Measurements from ENCODE around the gene P3H3. TPM values are rescaled to one million over a fixed set of nuclear protein-coding genes. Genes with fewer than 3 reads are reported as not detected.

P3H3 gene
- total and polyA plus RNA-seq, 9 of the 15 experiments (the other 6 are each of a cell fraction or from before 2014, with no cell fraction given): 0.03 to 15.0 (median 4.8) TPM

DNA sequence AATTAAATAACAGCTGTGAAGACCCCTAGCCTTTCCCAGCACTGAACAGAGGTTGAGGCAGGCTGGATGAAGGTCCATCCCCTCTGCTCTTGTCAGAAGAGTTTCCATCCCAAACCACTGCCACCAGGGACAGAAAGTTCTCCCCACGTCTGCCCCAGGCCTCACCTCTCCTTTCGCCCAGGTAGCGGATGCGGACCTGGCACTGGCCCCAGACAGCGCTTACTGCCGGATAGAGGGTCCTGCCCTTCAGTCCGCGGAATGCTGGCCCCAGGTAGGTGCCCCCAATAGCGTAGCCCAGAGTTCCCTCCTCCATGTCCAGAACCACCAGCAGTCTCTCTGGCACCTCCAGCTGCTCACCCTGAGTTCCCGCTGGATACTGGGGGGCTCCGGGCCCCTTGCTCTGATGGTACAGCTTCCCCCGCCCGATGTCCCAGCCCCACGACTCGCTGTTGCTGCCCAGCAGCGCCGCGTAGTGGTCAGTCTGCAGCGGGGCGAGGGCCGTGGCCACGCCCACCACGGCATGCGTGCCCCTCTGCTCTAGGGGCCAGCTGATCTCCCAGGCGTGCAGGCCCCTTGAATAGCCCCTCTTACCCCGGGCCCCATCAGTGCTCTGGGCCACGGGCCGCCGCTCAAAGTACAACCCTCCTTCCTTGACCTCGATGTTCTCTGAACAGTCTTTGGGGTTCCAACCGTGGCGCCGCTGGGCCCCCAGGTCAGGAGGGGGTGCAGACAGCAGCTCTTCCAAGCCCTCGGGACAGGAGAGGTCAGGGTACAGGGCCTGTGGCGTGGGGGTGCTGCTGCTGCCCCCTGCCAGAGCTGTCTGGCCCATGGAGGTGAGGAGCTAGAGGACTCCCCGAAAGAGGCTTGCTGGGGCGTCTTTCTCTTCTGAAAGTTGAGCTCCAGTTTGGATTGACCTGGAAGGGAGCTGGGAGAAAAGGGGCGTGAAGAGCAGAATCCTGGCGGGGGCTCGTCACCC, 44.2 kb downstream of the P3H3 start (continued):
- TF ChIP-seq, protein P1, sequence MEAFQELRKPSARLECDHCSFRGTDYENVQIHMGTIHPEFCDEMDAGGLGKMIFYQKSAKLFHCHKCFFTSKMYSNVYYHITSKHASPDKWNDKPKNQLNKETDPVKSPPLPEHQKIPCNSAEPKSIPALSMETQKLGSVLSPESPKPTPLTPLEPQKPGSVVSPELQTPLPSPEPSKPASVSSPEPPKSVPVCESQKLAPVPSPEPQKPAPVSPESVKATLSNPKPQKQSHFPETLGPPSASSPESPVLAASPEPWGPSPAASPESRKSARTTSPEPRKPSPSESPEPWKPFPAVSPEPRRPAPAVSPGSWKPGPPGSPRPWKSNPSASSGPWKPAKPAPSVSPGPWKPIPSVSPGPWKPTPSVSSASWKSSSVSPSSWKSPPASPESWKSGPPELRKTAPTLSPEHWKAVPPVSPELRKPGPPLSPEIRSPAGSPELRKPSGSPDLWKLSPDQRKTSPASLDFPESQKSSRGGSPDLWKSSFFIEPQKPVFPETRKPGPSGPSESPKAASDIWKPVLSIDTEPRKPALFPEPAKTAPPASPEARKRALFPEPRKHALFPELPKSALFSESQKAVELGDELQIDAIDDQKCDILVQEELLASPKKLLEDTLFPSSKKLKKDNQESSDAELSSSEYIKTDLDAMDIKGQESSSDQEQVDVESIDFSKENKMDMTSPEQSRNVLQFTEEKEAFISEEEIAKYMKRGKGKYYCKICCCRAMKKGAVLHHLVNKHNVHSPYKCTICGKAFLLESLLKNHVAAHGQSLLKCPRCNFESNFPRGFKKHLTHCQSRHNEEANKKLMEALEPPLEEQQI (IDR thresholded peaks at IDR 0.05): no peak
- peak; percentile 40 to 75; a peak in 2 of 4 replicates for TF ChIP-seq HDAC1 (IDR thresholded peaks at IDR 0.05)
- TF ChIP-seq, protein P2, sequence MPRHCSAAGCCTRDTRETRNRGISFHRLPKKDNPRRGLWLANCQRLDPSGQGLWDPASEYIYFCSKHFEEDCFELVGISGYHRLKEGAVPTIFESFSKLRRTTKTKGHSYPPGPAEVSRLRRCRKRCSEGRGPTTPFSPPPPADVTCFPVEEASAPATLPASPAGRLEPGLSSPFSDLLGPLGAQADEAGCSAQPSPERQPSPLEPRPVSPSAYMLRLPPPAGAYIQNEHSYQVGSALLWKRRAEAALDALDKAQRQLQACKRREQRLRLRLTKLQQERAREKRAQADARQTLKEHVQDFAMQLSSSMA (CRISPR knock-in tag; IDR thresholded peaks at IDR 0.05): no peak
- no peak for TF ChIP-seq ZC3H11A (IDR thresholded peaks at IDR 0.05; ENCODE audit: low read depth, low read length)
- no peak for TF ChIP-seq NR2C1 (IDR thresholded peaks at IDR 0.05)
- TF ChIP-seq NR2C1 (tag; IDR thresholded peaks at IDR 0.05): no peak
- TF ChIP-seq KAT7 (CRISPR knock-in tag; IDR thresholded peaks at IDR 0.05; ENCODE audit: borderline replicate concordance): peak; percentile 36
- no peak for TF ChIP-seq CEBPB (tag; IDR thresholded peaks at IDR 0.05)
- TF ChIP-seq CHD4 (IDR thresholded peaks at IDR 0.05; ENCODE audit: insufficient read depth, insufficient replicate concordance, low read depth, low read length, poor library complexity, severe bottlenecking): no peak
- peak; percentile 60 to 83; a peak in 3 of 4 replicates for TF ChIP-seq MAZ (CRISPR knock-in tag; conservative IDR thresholded peaks at IDR 0.05 in 1 of 2, IDR thresholded peaks at IDR 0.05 in 1 of 2)
- no peak for TF ChIP-seq TEAD4 (IDR thresholded peaks at IDR 0.05; ENCODE audit: low read length)
- no peak for TF ChIP-seq TEAD4 (CRISPR knock-in tag; IDR thresholded peaks at IDR 0.05; ENCODE audit: borderline replicate concordance)
- TF ChIP-seq CHD1 (IDR thresholded peaks at IDR 0.05; ENCODE audit: low read length): no peak
- peak; percentile 34 for TF ChIP-seq CCNT2 (IDR thresholded peaks at IDR 0.05; ENCODE audit: borderline replicate concordance, extremely low read depth, insufficient read length, low read depth, low read length)
- TF ChIP-seq, protein P3, sequence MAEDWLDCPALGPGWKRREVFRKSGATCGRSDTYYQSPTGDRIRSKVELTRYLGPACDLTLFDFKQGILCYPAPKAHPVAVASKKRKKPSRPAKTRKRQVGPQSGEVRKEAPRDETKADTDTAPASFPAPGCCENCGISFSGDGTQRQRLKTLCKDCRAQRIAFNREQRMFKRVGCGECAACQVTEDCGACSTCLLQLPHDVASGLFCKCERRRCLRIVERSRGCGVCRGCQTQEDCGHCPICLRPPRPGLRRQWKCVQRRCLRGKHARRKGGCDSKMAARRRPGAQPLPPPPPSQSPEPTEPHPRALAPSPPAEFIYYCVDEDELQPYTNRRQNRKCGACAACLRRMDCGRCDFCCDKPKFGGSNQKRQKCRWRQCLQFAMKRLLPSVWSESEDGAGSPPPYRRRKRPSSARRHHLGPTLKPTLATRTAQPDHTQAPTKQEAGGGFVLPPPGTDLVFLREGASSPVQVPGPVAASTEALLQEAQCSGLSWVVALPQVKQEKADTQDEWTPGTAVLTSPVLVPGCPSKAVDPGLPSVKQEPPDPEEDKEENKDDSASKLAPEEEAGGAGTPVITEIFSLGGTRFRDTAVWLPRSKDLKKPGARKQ (CRISPR knock-in tag; IDR thresholded peaks at IDR 0.05): no peak

Measured in K562 (cell line).